Lower leg skin (tissue), 4 donors: ENCODE data around the gene DNAI1. TPM values are rescaled to one million over a fixed set of nuclear protein-coding genes. Genes with fewer than 3 reads are reported as not detected.

ENCODE experiments used
- DNase-seq, 2 donors: peaks; one replicate each; pipeline ENCODE4 v3.0.0-alpha.2; 2019; ENCODE audit warnings: low spot score in 2 of 2
- H3K4me3 ChIP-seq: fragments of 200-600 bp; sonication (generic); 2 replicates; pipeline ENCODE4 v1.5.1; 2017; ENCODE audit warnings: mild to moderate bottlenecking, low read depth; ENCODE audit not compliant: poor library complexity, severe bottlenecking
- CTCF ChIP-seq, 3 donors: fragments of 450-650 bp; IDR thresholded peaks; one replicate each; pipeline ENCODE4 v1.5.1; 2016; ENCODE audit warnings: antibody characterized with exemption in 3 of 3, mild to moderate bottlenecking in 3 of 3, moderate library complexity in 2 of 3
- POLR2A ChIP-seq, 2 donors: fragments of 450-650 bp; IDR thresholded peaks; one replicate each; pipeline ENCODE4 v1.6.1; 2016 to 2017; ENCODE audit warnings: antibody characterized with exemption in 2 of 2, mild to moderate bottlenecking in 1 of 2, moderate library complexity in 1 of 2
- WGBS, 2 donors: methylation state at CpG; one replicate each; pipeline ENCODE4 v1.1.5; 2018; 5-methylcytosine and 5-hydroxymethylcytosine counted together
- intact Hi-C: fragments of 100-400 bp; cut with DNase I; formaldehyde crosslinking; loops from one replicate; pipeline ENCODE4 v1.15.0; 2023; ENCODE audit warnings: low total_unique reads
- total RNA-seq, 4 donors: library from RNA; depleted of rRNA; stranded (reverse); fragments of >200 nt; gene quantifications; one replicate each; pipeline ENCODE4 v1.1.0, GENCODE V29; 2016

The DNAI1 gene
- total RNA-seq, 4 donors from 2014 or later = not detected

GRCh38 chr9:34520096-34520495 is 61.5 kb downstream of the DNAI1 start:
- no peak overlapping the region for H3K4me3 ChIP-seq
- DNase-seq = no peak
- TF ChIP-seq CTCF (IDR thresholded peaks at IDR 0.05) (no peak), POLR2A (IDR thresholded peaks at IDR 0.05) (no peak)
- intact Hi-C loops = no loop called here
- WGBS, 2 donors = 83 to 89% methylated on average over 6 of the region's 6 CpGs

- 86 to 94% methylated on average over 5 to 6 of the region's 6 CpGs for WGBS, 2 donors
- intact Hi-C loops = no loop called here
Observed at GRCh38 chr9:34520505-34521385, 62.1 kb downstream of the DNAI1 start.

GRCh38 chr9:34521406-34522045 is 62.9 kb downstream of the DNAI1 start:
- TF ChIP-seq CTCF (IDR thresholded peaks at IDR 0.05) (no peak), POLR2A (IDR thresholded peaks at IDR 0.05) (no peak)
- intact Hi-C loops = no loop called here
- DNase-seq = peak in 1 of 2 donors; percentile 83
- WGBS, 2 donors = 95 to 98% methylated on average over 8 to 11 of the region's 11 CpGs
- H3K4me3 ChIP-seq = no peak overlapping the region

More at GRCh38 chr9:34520505-34521385, 62.1 kb downstream of the DNAI1 start:
- no peak overlapping the region for H3K4me3 ChIP-seq
- TF ChIP-seq CTCF (IDR thresholded peaks at IDR 0.05) = no peak
- TF ChIP-seq POLR2A (IDR thresholded peaks at IDR 0.05) = no peak
- peak in 1 of 2 donors; percentile 72 for DNase-seq

GRCh38 chr9:34522091-34522887 is 63.7 kb downstream of the DNAI1 start:
- WGBS, 2 donors = 13 to 28% methylated on average over 11 to 25 of the region's 31 CpGs
- TF ChIP-seq CTCF (IDR thresholded peaks at IDR 0.05) (no peak), POLR2A (IDR thresholded peaks at IDR 0.05) (no peak)
- no peak for DNase-seq
- H3K4me3 ChIP-seq = peak overlapping the region; percentile 30
- intact Hi-C loops = no loop called here

GRCh38 chr9:34522971-34523797 is 64.6 kb downstream of the DNAI1 start, which contains the start of gene ENHO:
TSS of gene ENHO (minus strand) at chr9:34522990. CDS start at chr9:34521695, 1,295 bp downstream.
- TF ChIP-seq POLR2A (IDR thresholded peaks at IDR 0.05) = no peak
- TF ChIP-seq CTCF (IDR thresholded peaks at IDR 0.05) = no peak
- 5 to 10% methylated on average over 28 to 48 of the region's 63 CpGs for WGBS, 2 donors
- peak within 1 kb of the TSS; percentile 30 for H3K4me3 ChIP-seq
- DNase-seq = peak; percentile 80 to 97
- intact Hi-C loops = no loop called here
